NCI-H2171 treated with DMSO at 0.1 percent for 48 hours (cell line): Measurements from ENCODE around the gene ARHGAP31.

Source experiments
- DNase-seq: peaks from one replicate; lab custom pipeline; 2025; lab: John Stamatoyannopoulos, UW

The ARHGAP31 gene

GRCh38 chr3:119437691-119438258 lies 143.6 kb downstream of the ARHGAP31 start:
- no peak for DNase-seq

- no peak for DNase-seq
Measured at GRCh38 chr3:119443179-119443578, 149.0 kb downstream of the ARHGAP31 start.

- DNase-seq = no peak
Measured at GRCh38 chr3:119444590-119444989, 150.4 kb downstream of the ARHGAP31 start.

GRCh38 chr3:119453822-119454221 lies 159.6 kb downstream of the ARHGAP31 start:
- DNase-seq = no peak

DNA sequence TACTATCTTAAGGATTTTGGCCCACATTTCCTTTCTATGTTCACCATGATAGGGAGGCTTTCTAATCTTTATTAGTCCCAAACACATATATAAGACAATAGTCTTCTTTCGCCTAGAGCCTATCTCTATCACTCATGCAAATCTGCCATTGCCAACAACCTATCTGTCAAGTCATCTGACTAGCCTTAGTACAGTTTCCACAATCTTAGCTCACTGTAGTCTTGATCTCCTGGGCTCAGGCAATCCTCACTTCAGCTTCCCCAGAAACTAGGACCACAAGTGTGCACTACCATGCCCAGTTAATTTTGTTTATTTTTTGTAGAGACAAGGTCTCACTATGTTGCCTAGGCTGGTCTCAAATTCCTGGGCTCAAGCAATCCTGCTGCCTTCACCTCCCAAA lies 162.3 kb downstream of the ARHGAP31 start:
- no peak for DNase-seq

GRCh38 chr3:119457246-119457645 lies 163.1 kb downstream of the ARHGAP31 start:
- DNase-seq = no peak

- peak; percentile 98 for DNase-seq
Measured at GRCh38 chr3:119463171-119464169, 169.3 kb downstream of the ARHGAP31 start, which contains the start of gene TMEM39A. TSS of gene TMEM39A (minus strand) at chr3:119463615. CDS start at chr3:119462074, 1,541 bp downstream.

- DNase-seq = no peak
Measured at GRCh38 chr3:119468041-119468440, 173.9 kb downstream of the ARHGAP31 start.

DNA sequence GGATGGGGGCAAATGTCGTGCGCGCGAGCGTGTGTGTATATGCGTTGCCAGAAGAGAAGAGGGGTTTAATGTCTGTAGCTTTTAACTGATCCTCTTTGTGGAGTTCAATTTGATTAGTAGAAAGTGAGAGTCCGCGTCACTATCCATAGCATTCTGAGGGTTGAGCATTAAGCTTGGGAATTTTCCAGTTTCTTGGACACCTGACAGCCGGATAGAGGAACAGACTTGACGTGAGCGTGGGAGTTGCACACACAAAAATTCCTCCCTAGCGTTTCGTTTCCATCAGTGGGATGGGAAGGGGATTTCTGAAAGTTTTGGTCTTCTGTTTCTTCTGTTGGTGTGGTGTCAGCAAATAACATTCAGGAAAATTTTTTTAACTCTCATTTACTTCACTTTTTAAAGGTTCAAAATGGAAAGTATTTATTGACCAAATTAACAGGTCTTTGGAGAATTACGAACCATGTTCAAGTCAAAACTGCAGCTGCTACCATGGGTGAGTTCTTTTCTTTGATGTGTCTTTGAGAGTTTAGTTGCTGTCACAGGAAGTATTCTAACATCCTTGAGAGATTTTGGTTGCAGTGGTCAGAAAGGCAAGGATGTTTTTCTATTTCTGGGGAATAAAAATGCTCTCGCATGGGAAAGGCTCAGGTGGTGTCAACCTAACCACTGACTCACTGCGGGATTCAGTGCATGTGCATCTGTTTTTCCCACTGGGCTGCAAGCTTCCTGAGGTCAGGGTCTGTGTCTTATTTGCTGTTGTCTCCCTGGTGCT lies 175.4 kb downstream of the ARHGAP31 start:
- no peak for DNase-seq
